Vagina (tissue), 2 donors: Measurements from ENCODE around the gene LRTM1.

Experiments used
- POLR2A ChIP-seq, 2 donors: fragments of 450-650 bp; IDR thresholded peaks; one replicate each; pipeline ENCODE4 v1.6.1; 2017; ENCODE audit warnings: antibody characterized with exemption in 2 of 2, mild to moderate bottlenecking in 2 of 2, moderate library complexity in 2 of 2
- POLR2AphosphoS5 ChIP-seq, 2 donors: sonication (generic); formaldehyde crosslinking; IDR thresholded peaks; one replicate each; pipeline ENCODE4 v1.9.0; 2017; ENCODE audit warnings: antibody characterized with exemption in 2 of 2, mild to moderate bottlenecking in 2 of 2, low read depth in 1 of 2; ENCODE audit not compliant: insufficient read depth in 1 of 2

- TF ChIP-seq POLR2A (IDR thresholded peaks at IDR 0.05): no peak
- TF ChIP-seq POLR2AphosphoS5 (IDR thresholded peaks at IDR 0.05; ENCODE audit: insufficient read depth in 1 of 2, low read depth in 1 of 2): no peak
These were observed 11.9 kb upstream of the LRTM1 start for GRCh38 chr3:54939557-54940300.
